Activated effector memory CD4-positive, alpha-beta T cell treated with anti-CD3 and anti-CD28 coated beads, Interleukin-2, amount 50 U/mL, for 16 hours (primary cell): ENCODE results near the gene MVB12A.

ENCODE experiments used
- DNase-seq: peaks from one replicate; pipeline ENCODE4 v3.0.0-alpha.2; 2020

The MVB12A gene

GRCh38 chr19:17419621-17420474 is at the start of gene MVB12A:
Gene MVB12A, plus strand, starts transcription at chr19:17420047. Its CDS starts 89 bp downstream, at chr19:17420136.
- DNase-seq = peak; percentile 99

- no peak for DNase-seq
Measured at GRCh38 chr19:17376935-17377600, 42.8 kb upstream of the MVB12A start, which contains the start of gene PLVAP. Gene PLVAP, minus strand, starts transcription at chr19:17377342. Its CDS starts 54 bp downstream, at chr19:17377288.

GRCh38 chr19:17378271-17378670 is 41.6 kb upstream of the MVB12A start:
- no peak for DNase-seq

- DNase-seq = no peak
Measured at GRCh38 chr19:17379221-17379631, 40.6 kb upstream of the MVB12A start.

GRCh38 chr19:17380426-17381138 is 39.3 kb upstream of the MVB12A start:
- no peak for DNase-seq

GRCh38 chr19:17385878-17386611 is 33.8 kb upstream of the MVB12A start:
- peak; percentile 86 for DNase-seq

GRCh38 chr19:17389288-17389687 is 30.6 kb upstream of the MVB12A start:
- no peak for DNase-seq

- no peak for DNase-seq
Measured at GRCh38 chr19:17389957-17390664, 29.7 kb upstream of the MVB12A start.

GRCh38 chr19:17390665-17391370 is 29.0 kb upstream of the MVB12A start:
- peak; percentile 96 for DNase-seq

GRCh38 chr19:17391371-17392151 is 28.3 kb upstream of the MVB12A start:
- no peak for DNase-seq

- no peak for DNase-seq
Measured at GRCh38 chr19:17393002-17393401, 26.8 kb upstream of the MVB12A start.

GRCh38 chr19:17393914-17394313 is 25.9 kb upstream of the MVB12A start, which contains the start of gene CCDC194:
Gene CCDC194, minus strand, starts transcription at chr19:17394196. Its CDS starts 38 bp downstream, at chr19:17394158.
- DNase-seq = no peak

GRCh38 chr19:17394891-17395415 is 24.9 kb upstream of the MVB12A start:
- DNase-seq = peak; percentile 90

- no peak for DNase-seq
Measured at GRCh38 chr19:17398902-17399527, 20.8 kb upstream of the MVB12A start.

- DNase-seq = no peak
Measured at GRCh38 chr19:17401628-17402027, 18.2 kb upstream of the MVB12A start.

GRCh38 chr19:17402982-17403855 is 16.6 kb upstream of the MVB12A start:
- peak; percentile 81 for DNase-seq

- DNase-seq = peak; percentile 64
Measured at GRCh38 chr19:17404015-17404414, 15.8 kb upstream of the MVB12A start.

GRCh38 chr19:17404621-17405249 is 15.1 kb upstream of the MVB12A start:
- DNase-seq = no peak
